ENCODE data around the gene CD59. TPM values are rescaled to one million over a fixed set of nuclear protein-coding genes. Genes with fewer than 3 reads are reported as not detected.

CD59 gene
- total RNA-seq, 4 donors from 2014 or later = 190 to 448 (median 302) TPM

DNA sequence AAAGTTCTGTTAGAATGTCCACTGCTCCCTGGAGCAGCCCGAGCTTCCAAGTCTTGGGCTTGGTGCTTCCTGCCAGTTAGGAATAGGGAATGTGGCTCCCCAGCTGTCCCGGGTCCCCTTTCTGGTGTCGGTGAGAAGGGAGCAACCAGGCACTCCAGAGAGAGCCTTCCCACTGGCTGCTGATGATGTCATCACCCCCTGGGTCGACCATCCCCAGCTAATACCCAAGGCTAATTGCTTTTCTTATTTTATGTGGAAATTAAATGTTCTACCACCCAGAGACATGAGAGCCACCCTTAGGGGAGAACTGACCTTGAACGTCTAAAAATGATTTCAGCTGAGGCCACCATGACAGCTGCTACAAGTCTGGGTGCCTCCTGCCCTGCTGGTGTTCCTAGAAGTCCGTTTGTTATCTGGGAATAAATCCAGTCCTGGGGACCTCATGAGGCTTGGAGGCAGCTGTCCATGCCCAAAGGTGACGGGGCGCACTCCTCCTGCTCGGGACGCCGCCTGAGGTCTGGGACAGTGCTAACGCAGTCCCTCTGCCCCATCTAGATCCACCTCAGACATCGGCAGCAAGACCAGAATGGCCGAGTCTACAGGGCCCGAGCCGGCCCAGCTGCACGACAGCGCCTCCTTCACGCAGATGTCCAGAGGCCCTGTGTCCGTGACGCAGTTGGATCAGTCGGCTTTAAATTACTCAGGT lies 77.9 kb downstream of the CD59 start:
- peaks cover 0 to 6% (median 0%) of the 10 kb centered on the region in 3 donors for H3K36me3 ChIP-seq
- TF ChIP-seq EP300 (IDR thresholded peaks at IDR 0.05) = no peak
- TF ChIP-seq, protein P1, sequence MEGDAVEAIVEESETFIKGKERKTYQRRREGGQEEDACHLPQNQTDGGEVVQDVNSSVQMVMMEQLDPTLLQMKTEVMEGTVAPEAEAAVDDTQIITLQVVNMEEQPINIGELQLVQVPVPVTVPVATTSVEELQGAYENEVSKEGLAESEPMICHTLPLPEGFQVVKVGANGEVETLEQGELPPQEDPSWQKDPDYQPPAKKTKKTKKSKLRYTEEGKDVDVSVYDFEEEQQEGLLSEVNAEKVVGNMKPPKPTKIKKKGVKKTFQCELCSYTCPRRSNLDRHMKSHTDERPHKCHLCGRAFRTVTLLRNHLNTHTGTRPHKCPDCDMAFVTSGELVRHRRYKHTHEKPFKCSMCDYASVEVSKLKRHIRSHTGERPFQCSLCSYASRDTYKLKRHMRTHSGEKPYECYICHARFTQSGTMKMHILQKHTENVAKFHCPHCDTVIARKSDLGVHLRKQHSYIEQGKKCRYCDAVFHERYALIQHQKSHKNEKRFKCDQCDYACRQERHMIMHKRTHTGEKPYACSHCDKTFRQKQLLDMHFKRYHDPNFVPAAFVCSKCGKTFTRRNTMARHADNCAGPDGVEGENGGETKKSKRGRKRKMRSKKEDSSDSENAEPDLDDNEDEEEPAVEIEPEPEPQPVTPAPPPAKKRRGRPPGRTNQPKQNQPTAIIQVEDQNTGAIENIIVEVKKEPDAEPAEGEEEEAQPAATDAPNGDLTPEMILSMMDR (IDR thresholded peaks at IDR 0.05) = no peak
- no peak for TF ChIP-seq POLR2A (IDR thresholded peaks at IDR 0.05)
- no peak overlapping the region for H3K27ac ChIP-seq
- H3K9me3 ChIP-seq = no peaks in the 10 kb centered on the region
- 79 to 90% methylated on average over 20 to 22 of the region's 22 CpGs for WGBS, 2 donors
- no peaks in the 10 kb centered on the region for H3K27me3 ChIP-seq
- no peaks in the 10 kb centered on the region for H3K4me1 ChIP-seq
- H3K4me3 ChIP-seq = no peak overlapping the region
- no peak for DNase-seq (ENCODE audit: low spot score in 2 of 2)

- no peaks in the 10 kb centered on the region for H3K27me3 ChIP-seq
- H3K27ac ChIP-seq = no peak overlapping the region
- H3K4me1 ChIP-seq = no peaks in the 10 kb centered on the region
- no peak overlapping the region for H3K4me3 ChIP-seq
- no peaks in the 10 kb centered on the region for H3K9me3 ChIP-seq
- TF ChIP-seq EP300 (IDR thresholded peaks at IDR 0.05) (no peak), POLR2A (IDR thresholded peaks at IDR 0.05) (no peak)
- TF ChIP-seq, protein P1 (IDR thresholded peaks at IDR 0.05) = no peak
- peaks cover 0 to 6% (median 0%) of the 10 kb centered on the region in 3 donors for H3K36me3 ChIP-seq
- DNase-seq (ENCODE audit: low spot score in 2 of 2) = no peak
- 81 to 86% methylated on average over 3 of the region's 3 CpGs for WGBS, 2 donors
Measured at GRCh38 chr11:33657757-33658156, 78.5 kb downstream of the CD59 start.

DNA sequence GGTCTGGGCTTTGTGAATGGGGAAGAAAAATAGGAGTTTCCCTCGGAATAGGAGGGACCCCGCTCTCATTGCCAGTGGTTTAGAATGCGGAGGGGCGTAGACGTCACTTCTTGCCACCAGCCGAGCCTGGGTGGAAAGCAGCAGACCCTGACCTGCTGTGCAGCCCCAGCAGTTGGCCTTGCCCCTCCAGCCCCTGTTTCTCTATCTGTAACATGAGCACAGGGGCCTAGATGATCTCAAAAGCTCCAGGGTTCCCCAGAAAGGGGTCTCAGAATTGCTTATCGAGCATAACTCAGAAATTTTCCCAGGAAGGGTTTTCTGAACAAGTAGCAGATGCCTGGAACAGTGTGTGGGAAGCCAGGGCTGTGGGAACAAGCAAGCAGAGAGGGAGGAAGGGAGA lies 79.5 kb downstream of the CD59 start:
- Histone ChIP-seq H3K4me1 (peaks cover 0 to 8% (median 0%) of the 10 kb centered on the region in 4 donors), H3K36me3 (peaks cover 0 to 6% (median 0%) of the 10 kb centered on the region in 3 donors), H3K27me3 (no peaks in the 10 kb centered on the region), H3K9me3 (no peaks in the 10 kb centered on the region), H3K4me3 (no peak overlapping the region), H3K27ac (no peak overlapping the region)
- 82 to 93% methylated on average over 4 to 6 of the region's 7 CpGs for WGBS, 2 donors
- no peak for DNase-seq (ENCODE audit: low spot score in 2 of 2)
- TF ChIP-seq EP300 (IDR thresholded peaks at IDR 0.05) = no peak
- no peak for TF ChIP-seq POLR2A (IDR thresholded peaks at IDR 0.05)
- TF ChIP-seq, protein P1 (IDR thresholded peaks at IDR 0.05) = no peak

DNA sequence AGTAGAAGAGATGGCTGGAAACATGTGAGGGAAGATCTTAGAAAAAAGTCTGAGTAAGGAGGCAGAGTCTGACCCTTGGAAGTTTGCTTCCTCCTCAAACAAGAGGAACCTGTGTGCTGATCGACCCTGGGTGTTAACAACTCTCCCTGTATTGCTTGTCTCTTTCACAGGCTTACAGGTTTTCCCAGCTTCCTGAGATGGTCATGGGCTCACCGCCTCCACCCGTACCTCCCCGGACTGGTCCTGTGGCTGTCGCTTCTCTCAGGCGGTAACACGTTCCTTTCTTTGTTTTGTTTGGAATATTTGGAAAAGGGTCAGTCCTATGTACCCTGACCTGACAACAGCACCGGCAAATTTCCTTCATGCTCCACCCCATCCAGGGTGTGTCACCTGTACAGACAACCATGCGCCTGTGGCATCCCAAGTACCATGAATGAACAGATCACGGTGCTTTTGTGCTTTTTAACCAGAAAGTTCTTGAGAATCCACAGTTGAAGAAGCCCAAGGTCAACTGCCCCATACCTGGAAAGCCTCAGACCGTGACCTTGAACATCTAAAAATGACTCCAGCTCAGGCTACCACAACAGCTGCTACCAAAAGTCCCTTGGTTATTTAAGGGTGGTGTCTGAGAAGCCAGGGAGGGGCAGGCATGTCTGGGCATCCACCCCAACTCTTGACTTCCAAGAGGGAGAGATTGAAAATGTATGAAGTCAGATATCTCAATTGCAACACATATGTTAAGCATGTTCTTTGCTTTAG lies 80.2 kb downstream of the CD59 start:
- Histone ChIP-seq H3K27me3 (no peaks in the 10 kb centered on the region), H3K27ac (no peak overlapping the region), H3K9me3 (no peaks in the 10 kb centered on the region), H3K4me3 (no peak overlapping the region), H3K4me1 (peaks cover 0 to 8% (median 0%) of the 10 kb centered on the region in 4 donors), H3K36me3 (peaks cover 0 to 2% (median 0%) of the 10 kb centered on the region in 3 donors)
- TF ChIP-seq POLR2A (IDR thresholded peaks at IDR 0.05) = no peak
- no peak for DNase-seq (ENCODE audit: low spot score in 2 of 2)
- WGBS, 2 donors = 93 to 95% methylated on average over 11 of the region's 11 CpGs

GRCh38 chr11:33654594-33654993 lies 81.6 kb downstream of the CD59 start:
- TF ChIP-seq EP300 (IDR thresholded peaks at IDR 0.05) = no peak
- no peak for TF ChIP-seq POLR2A (IDR thresholded peaks at IDR 0.05)
- TF ChIP-seq, protein P1 (IDR thresholded peaks at IDR 0.05) = no peak
- no peaks in the 10 kb centered on the region for H3K9me3 ChIP-seq
- peaks cover 0 to 8% (median 0%) of the 10 kb centered on the region in 4 donors for H3K4me1 ChIP-seq
- H3K27ac ChIP-seq = no peak overlapping the region
- DNase-seq (ENCODE audit: low spot score in 2 of 2) = no peak
- H3K27me3 ChIP-seq = no peaks in the 10 kb centered on the region
- H3K4me3 ChIP-seq = no peak overlapping the region
- H3K36me3 ChIP-seq = no peaks in the 10 kb centered on the region
- 93 to 96% methylated on average over 6 of the region's 6 CpGs for whole genome bisulfite sequencing, 2 donors

Other genes with a start within 250 kb of the CD59 start
- not detected for gene C11orf91, start 35.6 kb downstream of the CD59 start, total RNA-seq
- 10 to 100 TPM; 27.8 to 36.3 (median 28.7) TPM for gene FBXO3, start 38.1 kb upstream of the CD59 start, total RNA-seq
- gene LMO2, start 155.7 kb upstream of the CD59 start, total RNA-seq = 10 to 100 TPM in 3 of 4 donors, 1 to 10 TPM in 1; 8.4 to 37.4 (median 19.3) TPM

Data from tibial nerve (tissue), 4 donors.